COR-L47 (cell line): ENCODE data around the gene LALBA.
"Not testable (repeated sequence)": the region's sequence is repeated elsewhere in the genome, so short reads cannot be mapped to it uniquely, and the experiment has no call there.

ENCODE experiments used
- DNase-seq: peaks from one replicate; lab custom pipeline; 2025; lab: John Stamatoyannopoulos, UW

LALBA gene

DNA sequence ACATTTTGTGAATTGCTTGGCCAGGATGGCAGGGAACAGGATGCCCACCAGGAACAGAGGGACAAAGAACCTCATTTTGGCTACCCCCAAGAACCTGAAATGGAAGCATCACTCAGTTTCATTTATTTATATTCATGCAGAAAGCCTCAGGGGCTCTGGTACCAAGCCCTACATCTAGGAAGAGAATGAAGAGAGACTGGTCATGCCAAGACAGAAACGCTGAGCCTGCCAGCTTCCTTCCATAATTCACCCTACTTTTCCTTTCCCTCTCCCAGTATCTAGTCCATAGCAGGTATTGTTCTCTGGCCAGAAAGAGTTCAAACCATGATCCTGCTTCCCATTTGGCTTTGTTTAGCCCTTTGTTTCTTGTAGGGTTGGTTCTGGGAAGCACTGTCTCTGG is at the start of gene LALBA:
TSS of gene LALBA (minus strand) at position 101 of the 400 bp plus-strand sequence. CDS start at position 75, 26 bp downstream.
- no peak for DNase-seq

GRCh38 chr12:48618541-48618940 is 48.7 kb upstream of the LALBA start:
- DNase-seq = peak; percentile 33

GRCh38 chr12:48615681-48616080 is 45.8 kb upstream of the LALBA start:
- no peak for DNase-seq

GRCh38 chr12:48613321-48613720 is 43.5 kb upstream of the LALBA start:
- no peak for DNase-seq

DNA sequence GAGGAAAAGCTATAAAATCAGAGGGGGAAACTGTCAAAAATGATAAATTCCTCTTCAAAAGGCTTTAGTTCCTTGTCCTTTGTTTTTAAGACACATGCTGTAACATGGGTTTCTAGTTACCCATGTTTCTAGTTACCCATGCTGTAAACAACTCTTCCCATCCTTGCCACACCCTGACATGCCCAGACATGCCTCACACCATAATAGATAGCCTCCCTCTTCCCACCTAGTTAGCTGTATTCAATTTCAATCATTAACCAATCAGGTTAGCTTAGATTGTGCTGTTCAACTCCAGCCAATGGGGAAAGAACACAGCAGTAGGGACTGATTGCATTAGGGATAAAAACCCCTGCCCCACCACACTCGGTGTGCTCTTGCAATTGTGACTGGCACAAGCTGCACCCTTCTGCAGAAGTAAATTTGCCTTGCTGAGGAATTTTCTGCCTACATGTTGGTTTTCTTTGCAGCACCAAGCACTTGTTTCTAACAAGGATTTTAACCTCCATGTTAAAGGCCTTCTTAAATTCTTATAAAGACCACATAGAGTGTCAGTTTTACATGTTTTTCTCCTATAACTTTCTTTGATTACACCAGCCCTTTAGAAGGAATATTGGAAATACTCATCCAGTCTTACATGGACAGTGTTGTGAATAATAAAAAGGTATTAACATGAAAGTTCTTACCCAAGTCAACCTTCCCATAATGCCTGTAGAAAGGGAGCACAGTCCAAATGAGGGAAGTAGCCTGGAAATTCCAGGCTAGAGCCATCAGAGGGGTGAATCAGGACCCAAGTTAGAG is 32.5 kb upstream of the LALBA start:
- DNase-seq = no peak

DNA sequence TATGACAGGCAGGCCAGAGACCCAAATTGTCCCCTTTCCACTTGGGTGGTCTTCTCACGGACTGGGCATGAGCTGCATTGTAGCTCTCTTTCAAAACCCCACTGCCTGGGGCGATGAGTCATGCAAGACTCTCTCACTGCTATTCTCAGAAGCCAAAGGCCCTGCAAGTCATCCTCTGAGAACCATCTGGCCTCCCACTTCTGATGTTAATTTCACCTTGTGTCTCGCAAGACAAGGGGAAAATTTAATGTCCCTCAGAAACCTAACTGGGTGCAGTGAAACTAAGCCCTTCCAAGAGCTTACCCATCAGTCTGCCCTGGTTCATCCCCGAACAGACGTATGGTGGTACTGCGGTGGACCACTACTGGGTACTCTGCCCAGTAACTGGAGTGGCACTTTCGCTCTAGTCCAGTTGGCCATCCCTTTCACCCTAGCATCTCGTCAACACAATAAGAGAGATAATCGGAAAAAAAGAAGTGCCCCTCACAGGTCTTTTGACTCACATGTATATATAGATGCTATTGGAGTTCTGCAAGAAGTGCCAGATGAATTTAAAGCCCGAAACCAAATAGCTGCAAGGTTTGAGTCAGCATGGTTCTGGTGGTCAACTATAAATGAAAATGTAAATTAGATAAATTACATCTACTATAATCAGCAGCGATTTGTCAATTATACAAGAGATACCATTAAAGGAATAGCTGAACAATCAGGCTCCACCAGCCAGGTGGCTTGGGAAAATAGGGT is 31.3 kb upstream of the LALBA start:
- DNase-seq = no peak

DNA sequence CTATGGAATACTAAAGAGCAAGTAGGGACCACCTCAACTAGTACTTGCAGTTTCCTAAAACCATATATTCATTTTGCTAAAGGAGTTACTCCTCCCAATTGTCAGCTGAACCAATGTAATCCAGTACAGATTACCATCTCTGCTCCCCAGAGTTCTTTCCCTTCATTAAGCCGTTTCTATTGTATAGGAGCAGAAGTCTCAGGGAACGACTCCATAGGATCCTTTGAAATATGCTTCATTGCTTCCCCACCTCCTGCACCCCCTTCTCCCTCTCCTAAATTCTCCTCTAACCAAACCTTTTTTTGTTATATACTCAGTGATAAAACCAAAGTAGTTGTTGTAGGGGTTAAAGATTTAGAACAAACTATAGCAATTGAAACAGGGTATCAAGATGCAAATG is 30.7 kb upstream of the LALBA start:
- DNase-seq = no peak

- DNase-seq = no peak
Observed at GRCh38 chr12:48592591-48593086, 22.8 kb upstream of the LALBA start.

DNA sequence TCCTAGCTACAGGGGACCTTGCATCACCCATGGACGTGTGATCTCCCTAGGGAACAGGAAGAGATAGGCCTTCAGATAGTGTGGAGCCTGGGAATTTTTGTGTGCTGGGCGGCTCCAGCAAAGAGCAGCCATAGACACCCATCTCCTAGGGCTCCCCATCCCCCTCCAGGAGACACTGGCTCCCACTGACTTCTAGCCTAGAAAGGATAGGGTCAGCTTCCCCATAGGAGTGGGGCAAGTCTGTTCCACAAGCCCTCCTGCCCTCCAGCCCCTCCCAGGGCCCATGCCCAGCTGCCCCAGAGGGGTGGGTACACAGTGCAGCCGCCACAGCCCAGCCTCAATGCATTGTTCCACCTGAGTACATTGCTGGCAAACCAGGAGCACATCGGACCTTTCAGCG is 16.5 kb upstream of the LALBA start:
- DNase-seq = no peak

DNA sequence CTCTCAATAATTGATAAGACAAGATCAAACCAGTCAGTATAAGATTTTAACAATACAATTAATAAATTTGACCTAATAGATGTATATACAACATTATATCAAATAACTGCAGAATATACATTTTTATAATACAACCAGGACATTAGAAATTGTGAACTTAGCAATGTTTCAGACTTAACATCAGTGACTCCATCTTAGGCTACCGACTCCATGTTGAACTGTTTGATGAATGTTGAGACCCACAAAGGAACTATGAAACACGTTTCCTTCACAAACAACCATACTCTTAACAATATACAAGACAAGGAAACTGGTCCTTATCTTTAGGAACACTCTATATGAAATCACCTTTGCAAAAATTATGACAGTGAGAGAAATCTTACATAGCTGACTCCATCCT is 13.9 kb upstream of the LALBA start:
- no peak for DNase-seq

DNA sequence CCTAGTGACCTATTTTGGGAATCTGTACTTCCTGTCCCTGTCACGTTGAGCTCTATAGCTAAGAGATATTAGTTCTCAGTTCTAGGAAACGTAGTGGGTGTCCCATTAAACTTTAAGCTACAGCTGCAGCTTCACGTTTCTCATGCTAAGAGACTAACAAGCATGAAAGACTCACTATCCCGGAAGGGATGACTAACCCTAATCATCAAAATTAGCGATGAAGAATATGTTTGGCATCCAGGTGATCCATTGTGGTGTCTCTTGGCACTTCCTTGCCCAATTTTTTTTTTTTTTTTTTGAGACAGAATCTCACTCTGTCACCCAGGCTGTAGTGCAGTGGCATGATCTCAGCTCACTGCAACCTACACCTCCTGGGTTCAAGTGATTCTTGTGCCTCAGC is 11.0 kb upstream of the LALBA start:
- no peak for DNase-seq

DNA sequence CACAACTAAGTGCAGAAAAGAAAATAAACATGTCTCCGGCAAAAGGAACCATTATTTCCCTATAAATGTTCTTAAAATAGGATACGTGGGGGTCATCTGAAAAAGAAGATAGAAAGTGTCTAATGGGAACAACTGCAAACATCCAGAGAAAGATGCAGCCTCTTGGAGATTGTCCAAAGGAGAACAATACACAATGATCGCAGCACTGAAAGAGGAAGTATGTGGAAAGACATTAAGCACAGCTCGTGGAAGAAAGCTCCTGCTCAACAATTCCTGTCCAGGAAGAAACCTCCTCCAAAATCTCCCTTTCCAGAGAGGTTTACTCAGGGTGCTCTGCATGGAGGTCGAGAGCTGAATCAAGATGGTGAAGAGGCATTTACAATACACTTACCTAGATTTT is 2.5 kb upstream of the LALBA start:
- DNase-seq = no peak

DNA sequence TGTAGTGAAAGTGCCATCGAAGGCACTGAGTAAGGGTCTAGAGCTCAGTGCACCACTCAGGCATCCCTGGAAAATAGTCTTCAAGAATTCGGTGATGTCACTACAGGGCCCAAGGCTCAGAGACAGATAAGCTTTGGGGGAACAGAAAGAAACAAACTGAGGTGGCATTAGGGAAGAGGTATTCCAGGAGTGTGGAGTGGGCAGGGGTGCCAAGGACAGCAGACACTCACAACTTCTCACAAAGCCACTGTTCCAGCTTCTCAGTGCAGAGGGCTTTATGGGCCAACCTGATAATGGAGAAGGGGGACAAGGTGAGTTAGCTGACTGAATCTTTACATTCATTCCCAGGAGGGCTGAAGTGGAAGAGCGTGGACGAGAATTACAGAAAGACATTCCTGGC is 2.1 kb downstream of the LALBA start:
- DNase-seq = no peak

- DNase-seq = no peak
Observed at GRCh38 chr12:48557919-48558318, 11.9 kb downstream of the LALBA start.

DNA sequence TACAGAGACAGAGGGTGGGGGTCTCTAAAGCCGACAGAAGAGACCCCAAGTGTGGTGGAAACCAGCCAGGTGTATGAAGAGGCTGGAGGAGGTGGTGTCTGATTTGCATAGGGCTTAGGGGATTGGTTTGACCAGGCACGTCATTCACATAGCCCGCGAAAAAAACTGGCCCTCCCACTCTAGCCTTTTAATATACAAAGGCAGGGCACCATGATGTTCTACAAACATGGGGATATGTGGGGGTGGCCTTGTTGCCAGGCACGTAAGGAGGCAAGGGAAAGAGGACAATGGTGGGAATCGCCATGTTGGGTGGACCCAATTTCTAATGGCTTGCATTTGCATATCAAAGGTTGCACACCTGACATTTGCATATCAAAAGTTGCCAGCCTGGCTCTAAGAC is 13.2 kb downstream of the LALBA start:
- no peak for DNase-seq

DNA sequence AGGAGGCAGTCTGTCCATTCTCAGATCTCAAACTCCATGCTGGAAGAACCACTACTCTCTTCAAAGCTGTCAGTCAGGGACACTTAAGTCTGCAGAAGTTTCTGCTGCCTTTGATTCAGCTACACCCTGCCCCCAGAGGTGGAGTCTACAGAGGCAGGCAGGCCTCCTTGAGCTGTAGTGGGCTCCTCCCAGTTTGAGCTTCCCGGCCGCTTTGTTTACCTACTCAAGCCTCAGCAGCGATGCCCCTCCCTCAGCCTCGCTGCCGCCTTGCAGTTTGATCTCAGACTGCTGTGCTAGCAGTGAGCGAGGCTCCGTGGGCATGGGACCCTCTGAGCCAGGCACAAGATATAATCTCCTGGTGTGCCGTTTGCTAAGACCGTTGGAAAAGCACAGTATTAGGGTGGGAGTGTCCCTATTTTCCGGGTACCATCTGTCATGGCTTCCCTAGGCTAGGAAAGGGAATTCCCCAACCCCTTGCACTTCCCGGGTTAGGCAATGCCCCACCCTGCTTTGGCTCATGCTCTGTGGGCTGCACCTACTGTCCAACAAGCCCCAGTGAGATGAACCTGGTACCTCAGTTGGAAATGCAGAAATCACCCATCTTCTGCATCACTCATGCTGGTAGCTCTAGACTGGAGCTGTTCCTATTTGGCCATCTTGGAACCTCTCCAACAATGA is 16.0 kb downstream of the LALBA start:
- not testable (repeated sequence) for DNase-seq

- DNase-seq = not testable (repeated sequence)
Observed at GRCh38 chr12:48551636-48552035, 18.2 kb downstream of the LALBA start.

GRCh38 chr12:48547012-48547411 is 22.8 kb downstream of the LALBA start:
- DNase-seq = not testable (repeated sequence)

DNA sequence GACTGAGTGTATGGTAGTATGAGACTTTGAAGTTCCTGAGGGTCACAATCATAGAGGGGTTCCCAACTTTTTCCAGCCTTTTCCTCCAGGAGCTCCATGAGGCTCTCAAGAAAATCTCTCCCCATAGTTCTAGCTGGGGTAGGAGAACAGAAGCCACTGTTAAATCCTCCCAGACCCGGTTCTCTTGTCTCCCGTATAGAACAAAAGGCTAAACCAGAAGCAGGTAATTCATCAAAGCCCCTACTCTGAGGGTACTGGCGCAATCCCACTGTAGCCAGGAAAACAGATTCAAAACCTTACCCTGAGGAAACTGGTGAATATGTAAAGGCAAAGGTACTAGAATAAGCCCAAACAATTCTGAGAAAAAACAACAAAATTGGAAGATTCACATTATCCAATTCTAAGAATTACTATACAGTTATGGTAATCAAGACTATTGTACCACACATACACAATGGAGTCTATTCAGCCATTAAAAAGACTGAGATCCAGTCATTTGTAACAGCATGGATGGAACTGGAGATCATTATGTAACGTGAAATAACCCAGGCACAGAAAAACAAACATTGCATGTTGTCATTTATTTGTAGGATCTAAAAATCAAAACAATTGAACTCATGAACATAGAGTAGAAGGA is 23.9 kb downstream of the LALBA start:
- DNase-seq = no peak

- peak; percentile 1 for DNase-seq
Observed at GRCh38 chr12:48542300-48542928, 27.4 kb downstream of the LALBA start.

DNA sequence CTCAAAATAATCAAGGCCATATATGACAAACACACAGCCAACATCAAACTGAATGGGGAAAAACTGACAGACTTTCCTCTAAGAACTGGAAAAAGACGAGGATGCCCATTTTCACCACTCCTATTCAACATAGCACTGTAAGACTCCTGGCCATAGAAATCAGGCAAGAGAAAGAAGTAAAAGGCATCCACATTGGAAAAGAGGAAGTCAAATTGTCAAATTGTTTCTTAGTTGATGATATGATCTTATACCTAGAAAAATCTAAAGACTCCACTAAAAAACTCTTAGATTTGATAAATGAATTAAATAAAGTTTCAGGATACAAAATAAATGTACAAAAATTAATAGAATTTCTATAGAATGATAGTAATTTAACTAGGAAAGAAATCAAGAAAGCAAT is 33.2 kb downstream of the LALBA start:
- no peak for DNase-seq

DNA sequence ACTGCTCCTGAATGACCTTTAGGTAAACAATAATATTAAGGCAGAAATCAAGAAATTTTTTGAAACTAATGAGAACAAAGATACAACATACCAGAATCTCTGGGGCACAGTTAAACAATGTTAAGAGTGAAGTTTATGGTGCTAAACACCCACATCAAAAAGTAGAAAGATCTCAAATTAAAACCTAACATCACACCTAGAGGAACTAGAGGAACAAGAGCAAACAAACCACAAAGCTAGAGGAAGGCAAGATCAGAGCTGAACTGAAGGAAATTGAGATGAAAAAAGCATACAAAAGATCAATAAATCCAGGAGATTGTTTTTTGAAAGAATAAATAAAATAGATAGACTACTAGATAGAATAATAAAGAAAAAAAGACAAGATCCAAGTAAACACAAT is 37.2 kb downstream of the LALBA start:
- DNase-seq = no peak
